Measurements from ENCODE around the gene MAGT1.
"Not testable (repeated sequence)": the region's sequence is repeated elsewhere in the genome, so short reads cannot be mapped to it uniquely, and the experiment has no call there.

Gene MAGT1

DNA sequence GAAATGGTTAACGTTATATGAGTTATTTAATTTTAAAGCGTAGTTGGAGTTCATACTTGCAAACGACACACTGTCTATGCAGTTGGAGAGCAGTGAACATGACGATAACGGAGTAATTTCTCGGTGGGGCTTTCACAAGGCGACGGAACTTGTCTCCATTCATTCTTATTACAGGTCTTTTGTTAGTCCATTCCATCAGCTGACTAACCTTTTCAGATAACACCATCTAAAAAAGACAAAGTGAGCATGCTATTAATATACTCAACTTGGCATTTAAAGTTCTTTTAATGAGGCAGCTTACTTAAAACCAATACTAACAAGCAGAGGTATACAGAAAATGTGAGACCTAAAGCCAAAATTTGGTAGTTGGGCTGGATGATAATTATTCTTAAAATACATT, 19.9 kb downstream of the MAGT1 start:
- no peak for DNase-seq

DNA sequence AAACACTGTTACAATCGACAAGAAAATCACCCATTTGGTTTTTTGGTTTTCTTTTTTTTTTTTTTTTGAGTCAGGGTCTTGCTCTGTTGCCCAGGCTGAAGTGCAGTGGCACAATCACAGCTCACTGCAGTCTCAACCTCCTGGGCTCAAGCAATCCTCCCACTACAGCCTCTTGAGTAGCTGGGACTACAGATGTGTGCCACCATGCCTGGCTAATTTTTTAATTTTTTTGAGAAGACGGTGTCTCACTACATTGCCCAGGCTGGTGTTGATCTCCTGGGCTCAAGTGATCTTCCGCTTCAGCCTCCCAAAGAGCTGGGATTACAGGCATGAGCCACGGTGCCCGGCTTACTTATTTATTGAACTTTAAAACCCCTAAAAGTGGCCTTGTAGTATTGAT, 63.7 kb downstream of the MAGT1 start:
- DNase-seq, result not testable (repeated sequence)

GRCh38 chrX:77821989-77822388, 73.2 kb downstream of the MAGT1 start:
- not testable (repeated sequence) for DNase-seq

DNA sequence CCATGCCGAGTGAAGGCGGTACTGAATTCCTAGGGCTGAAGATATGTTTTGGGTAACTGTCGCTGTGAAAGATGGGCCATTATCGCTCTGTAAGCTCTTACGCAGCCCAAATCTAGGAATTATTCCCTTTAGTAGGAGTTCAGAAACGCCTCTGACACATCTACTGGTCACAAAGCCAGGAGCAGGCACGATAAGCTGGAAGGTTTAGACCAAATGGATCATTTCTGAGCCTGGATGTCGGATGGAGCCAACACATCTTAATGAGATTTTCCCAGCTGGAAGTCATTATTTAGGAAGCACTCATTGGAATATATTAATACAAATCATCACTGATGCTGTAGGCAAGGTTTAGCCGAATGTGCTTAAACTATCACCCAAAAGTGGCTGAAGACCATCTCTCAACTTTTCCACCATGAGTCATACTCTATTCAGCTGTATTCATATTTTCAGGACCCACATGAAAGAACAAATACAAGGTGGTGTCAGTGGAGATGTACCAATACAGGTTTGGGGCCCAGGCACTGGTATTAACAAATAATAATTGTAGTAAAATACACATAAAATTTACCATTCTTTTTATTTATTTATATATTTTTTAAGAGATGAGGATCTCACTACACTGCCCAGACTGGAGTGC, 75.0 kb downstream of the MAGT1 start:
- no peak for DNase-seq

GRCh38 chrX:77814210-77814609, 81.0 kb downstream of the MAGT1 start:
- DNase-seq, result no peak

GRCh38 chrX:77802201-77802600, 93.0 kb downstream of the MAGT1 start:
- no peak for DNase-seq

- no peak for DNase-seq
Observed at GRCh38 chrX:77795124-77795523, 100.1 kb downstream of the MAGT1 start.

- no peak for DNase-seq
Observed at GRCh38 chrX:77793946-77794345, 101.3 kb downstream of the MAGT1 start.

DNA sequence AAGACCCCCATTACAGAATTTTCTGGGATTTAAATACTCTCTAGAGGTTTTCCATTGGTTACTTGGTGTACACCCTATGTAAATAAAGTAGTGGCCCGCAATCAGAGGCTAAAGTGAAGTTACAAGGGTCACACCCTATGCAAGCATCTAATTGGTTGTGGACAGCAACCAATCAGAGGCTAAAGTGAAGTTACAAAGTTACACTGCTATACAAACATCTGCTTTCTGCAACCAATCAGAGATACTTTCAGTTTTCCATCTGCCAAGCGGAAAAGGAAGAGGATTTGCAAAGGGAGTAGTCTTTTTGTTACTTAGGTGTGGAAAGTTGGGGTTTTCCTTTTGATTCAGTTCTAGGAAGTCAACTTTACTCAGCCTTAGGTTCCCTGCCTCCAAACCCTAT, 107.2 kb downstream of the MAGT1 start:
- DNase-seq, result peak in 8 of 51 donors; percentile 0 to 5 (median 2)

- DNase-seq, result no peak
Observed at GRCh38 chrX:77786365-77786680, 108.9 kb downstream of the MAGT1 start.

GRCh38 chrX:77785486-77786364, 109.5 kb downstream of the MAGT1 start, which contains the start of gene ATRX:
TSS of gene ATRX (minus strand) at chrX:77786216. CDS start at chrX:77786001, 215 bp downstream.
- DNase-seq, result peak in 50 of 51 donors; percentile 2 to 81 (median 42)

GRCh38 chrX:77779695-77780094, 115.5 kb downstream of the MAGT1 start:
- DNase-seq, result no peak

GRCh38 chrX:77776659-77777058, 118.6 kb downstream of the MAGT1 start:
- no peak for DNase-seq

Data from hypothalamus (tissue), 51 donors.